Embryonic facial prominence (tissue), 1 donor: Measurements from ENCODE around the gene TNFSF8.

Source experiments
- DNase-seq: peaks from one replicate; pipeline ENCODE4 v3.0.0-alpha.2; 2016; ENCODE audit errors: extremely low spot score

TNFSF8 gene

GRCh38 chr9:114905170-114905940 is 25.0 kb downstream of the TNFSF8 start:
- no peak for DNase-seq

DNA sequence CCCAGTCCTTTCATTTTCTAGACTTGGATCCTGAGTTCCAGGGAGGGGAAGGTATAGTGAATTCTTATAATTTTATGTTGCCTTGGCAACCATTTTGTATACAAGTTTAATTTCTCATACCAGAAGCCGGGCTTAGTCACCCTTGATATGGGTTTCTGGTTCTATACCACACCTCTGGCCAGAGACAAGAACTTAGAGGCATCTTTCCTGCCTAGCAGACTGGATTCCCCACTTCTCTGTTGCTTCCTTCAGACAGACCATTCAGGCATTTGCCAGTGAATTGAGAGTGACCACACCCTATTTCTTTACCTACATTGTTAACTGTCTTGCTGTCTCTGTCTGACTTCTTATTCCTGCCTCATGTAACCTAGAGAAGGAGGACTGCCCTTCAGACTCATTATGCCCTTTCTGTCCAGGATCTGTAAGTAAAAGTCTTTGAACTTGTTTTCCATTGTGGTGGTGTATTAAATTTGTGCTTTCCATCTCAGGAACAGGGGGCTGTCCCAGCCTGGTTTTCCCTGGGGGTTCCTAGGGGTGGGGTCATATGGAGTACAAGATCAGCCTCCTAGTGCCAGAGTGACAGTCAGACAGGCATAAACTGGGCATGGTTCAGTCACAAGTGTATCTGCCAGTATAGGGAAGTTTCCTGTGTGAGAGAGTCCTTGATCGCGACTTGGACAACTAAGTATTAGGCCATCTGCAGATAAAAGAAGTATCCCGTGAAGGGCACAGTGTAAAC is 27.4 kb downstream of the TNFSF8 start:
- no peak for DNase-seq

DNA sequence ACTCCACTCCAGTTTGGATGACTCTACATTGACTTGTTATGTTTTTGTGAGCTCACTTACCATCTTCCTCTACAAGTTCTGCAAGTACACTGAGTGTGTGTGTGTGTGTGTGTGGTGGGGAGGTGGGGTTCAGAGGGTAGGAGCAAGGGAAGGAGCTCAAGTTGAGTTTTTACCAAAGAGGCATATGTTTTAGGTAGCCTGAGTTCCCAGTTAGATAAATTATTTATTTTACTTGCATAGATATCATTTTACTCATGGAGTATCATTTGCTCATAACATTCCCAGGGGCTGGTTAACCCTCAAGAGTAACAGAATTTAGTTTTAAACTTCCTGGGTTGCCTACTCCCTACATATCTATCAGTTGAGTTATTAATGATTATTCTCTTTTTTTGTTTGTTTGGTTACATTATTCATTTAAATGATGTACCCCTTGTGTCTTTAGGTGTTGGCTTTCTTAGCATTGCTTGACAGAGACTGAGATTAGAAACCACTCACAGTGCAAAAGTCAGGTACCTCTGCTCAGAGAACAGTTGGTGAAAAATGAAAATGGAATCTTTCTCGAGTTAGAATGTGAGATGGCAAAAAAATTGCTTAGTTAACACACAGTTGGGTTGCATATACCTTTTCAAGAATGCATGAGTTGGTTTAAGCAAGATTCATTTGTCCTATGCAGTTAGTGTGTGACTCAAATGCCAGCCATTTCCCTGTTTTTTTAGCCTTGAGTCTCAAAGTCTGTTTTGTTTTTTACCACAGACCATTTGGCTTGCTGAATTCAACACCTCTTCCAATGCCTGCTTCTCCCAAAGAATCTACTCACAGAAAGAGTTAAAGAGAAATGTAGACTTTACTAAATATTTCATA is 29.2 kb downstream of the TNFSF8 start:
- DNase-seq = no peak

DNA sequence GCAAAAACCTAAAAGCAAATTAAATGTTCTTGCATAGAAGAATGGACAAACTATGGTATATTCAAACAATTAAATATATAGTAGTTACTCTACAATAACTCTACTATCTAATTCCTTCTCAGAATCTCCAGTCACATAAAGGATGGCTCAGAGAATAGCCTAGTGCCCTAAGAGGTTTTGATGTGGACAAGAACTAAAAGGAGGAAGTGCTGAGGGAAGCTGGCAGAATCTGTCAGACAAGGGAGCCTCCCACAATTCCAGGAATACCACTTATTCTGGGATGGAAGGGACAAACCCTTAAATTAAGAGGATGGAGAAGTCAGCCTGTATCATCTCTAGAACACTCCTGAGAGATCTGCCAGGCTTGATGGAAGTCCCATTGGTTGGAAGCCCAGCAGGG is 30.4 kb downstream of the TNFSF8 start:
- DNase-seq = no peak

- no peak for DNase-seq
These were observed 30.9 kb downstream of the TNFSF8 start for GRCh38 chr9:114899461-114899860.

DNA sequence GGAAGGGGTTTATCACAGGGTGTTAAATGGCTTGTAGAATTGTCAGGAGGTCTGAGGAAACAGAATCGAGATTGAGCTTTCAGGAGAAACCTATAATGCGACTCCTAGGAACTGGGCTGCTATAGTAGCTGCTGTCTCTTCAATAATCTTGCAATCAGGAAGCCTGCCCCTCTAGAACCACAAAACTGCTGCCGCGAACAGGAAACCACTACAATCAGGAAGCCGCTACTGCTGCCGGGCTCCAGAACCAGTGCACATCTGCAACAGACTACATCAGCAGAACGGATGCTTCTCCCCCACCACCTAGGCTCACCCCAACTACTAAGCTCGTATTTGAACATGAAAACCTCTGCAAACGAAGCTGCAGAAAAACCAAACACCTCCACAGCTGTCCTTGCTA is 31.6 kb downstream of the TNFSF8 start:
- DNase-seq = no peak

DNA sequence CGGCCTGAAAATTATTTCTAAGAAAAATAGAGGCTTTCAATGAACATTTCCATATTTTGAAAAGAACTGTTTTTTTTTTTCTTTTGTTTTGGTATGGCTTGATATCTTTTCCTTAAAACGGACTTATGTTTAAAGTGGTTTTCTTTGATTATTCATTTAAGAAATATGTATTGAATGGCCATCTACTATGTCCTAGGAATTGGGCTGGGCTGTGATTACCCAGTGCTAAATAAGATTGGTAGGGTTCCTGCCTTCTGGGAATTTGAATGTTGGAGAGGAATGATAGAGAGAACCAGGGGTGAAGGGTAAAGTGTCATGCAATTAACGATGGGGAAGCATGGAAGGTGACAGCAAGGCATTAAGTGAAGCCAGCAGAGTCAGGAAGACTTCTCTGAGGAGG is 33.2 kb downstream of the TNFSF8 start:
- DNase-seq = no peak

DNA sequence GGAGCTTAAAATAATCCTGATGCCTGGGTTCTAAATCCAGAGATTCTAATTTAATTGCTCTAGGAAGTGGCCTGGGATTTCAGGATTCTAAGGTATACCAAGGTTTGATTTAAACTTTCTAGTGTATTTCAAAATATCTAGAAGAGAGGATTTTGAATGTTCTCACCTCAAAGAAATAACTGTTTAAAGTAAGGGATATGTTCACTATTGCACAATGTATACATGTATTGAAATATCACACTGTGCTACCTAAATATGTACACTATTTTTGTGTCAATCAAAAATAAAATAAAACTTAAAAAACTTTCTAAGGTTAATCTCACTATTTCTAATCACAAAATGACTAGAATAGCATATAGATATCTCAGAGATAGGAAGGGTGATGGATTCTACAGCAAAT is 34.0 kb downstream of the TNFSF8 start:
- DNase-seq = no peak

DNA sequence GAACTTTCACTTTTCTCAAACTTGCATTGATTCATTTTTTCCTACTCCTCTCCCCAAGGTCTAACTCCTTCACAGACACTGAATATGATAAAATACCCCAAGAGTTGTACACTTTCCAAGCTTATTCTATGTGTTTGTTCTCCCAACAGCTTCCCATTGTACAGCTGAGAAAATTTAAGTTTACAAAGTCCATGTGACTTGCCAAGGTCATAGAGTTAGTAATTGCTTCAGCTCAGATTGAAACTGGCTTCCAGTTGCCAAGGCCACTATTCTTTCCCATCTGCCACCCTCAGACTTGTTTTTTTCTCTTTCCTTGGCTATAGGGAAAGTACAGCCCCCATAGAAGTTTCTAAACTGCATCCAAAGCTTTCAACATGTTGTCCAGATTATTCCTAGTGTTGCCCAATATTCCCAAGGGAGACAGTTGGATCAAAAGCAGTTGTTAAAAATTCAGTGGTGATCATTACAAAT is 34.8 kb downstream of the TNFSF8 start:
- DNase-seq = no peak

- DNase-seq = no peak
These were observed 35.6 kb downstream of the TNFSF8 start for GRCh38 chr9:114894609-114895433.

DNA sequence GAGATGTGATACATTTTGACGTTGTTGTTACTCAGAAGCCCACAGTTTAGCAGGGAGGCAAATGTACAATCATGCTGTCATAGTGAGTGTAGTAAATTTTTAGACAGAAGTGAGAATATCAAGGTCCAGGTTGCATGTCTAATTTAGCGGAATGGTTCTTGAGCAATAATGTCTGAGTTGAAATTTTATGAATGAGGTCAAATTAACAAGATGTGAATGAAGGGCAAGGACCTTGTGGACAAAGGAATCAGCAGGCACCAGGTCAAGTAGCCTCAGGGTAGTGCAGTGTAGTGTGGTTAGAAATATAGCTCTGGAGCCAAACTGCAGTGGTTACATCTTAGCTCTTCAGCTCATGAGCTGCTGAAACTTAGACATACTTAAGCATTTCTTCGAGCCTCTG is 36.2 kb downstream of the TNFSF8 start:
- no peak for DNase-seq

GRCh38 chr9:114893221-114894010 is 37.0 kb downstream of the TNFSF8 start:
- no peak for DNase-seq

DNA sequence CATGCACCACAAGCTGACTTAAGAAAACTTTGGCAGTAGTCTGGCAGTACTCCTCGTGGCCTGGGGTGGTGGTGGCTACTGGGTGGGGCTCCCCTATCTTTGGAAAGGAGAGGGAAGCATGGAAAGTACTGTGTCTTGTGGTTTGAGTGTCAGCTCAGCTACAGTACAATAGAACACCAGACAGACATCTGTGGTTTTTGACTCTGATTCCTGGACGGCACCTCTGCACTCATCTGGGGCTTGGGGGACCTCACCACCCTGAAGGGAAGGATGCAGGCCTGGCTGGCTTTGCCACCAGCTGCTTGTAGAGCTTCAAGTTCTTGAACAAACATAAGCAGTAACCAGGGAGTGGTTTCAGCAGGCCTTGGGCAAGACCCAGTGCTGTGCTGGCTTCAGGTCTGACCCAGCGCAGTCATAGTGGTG is 40.6 kb downstream of the TNFSF8 start:
- no peak for DNase-seq

DNA sequence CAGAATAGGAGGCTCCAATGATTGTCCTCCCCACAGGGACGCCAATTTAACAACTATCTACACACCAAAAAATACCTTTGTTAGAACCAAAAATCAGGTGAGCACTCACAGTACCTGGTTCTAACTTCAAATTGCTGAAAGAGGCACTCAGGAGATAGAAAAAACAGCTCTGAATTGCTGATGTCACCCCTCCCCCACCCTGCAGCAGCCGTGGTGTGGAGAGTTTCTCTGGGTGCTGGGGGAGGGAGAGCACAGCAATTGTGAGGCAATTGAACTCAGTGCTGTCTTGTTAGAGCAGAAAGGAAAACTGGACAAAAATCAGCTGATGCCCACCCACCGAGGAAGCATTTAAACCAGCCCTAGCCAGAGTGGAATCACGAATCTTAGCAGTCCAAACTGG is 41.8 kb downstream of the TNFSF8 start:
- no peak for DNase-seq

GRCh38 chr9:114887963-114888362 is 42.4 kb downstream of the TNFSF8 start:
- DNase-seq = no peak

DNA sequence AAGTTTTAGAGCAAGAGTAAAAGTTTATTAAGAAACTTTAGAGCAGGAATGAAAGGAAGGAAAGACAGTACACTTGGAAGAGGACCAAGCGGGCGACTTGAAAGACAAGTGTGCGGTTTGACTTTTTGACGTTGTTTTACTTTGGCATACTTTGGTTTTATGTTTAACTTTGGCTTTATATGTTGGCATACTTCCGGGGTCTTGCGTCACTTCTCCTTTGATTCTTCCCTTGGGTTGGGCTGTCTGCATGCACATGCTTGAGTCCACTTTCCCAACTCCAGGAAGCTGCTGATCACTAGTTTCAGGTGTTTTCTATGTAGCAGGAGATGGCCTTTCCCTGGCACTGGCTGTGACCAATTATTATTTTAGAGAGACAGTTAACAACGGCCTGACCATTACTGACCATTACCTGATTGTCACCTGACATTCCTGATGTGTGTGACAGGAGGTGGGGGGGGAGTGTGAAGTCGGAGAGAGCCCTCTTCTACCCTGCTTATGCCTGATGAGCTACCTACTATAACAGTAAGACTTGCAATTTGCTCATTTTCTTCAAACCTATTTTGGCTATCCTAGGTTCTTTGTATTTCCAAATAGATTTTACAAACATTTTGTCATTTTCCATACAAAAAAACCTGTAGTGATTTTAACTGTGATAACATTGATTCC is 45.5 kb downstream of the TNFSF8 start:
- no peak for DNase-seq

GRCh38 chr9:114883709-114884108 is 46.7 kb downstream of the TNFSF8 start:
- DNase-seq = no peak

GRCh38 chr9:114880291-114880745 is 50.1 kb downstream of the TNFSF8 start:
- no peak for DNase-seq

GRCh38 chr9:114878879-114879564 is 51.4 kb downstream of the TNFSF8 start:
- no peak for DNase-seq
